Gastrocnemius medialis (tissue), 4 donors: ENCODE data around the gene ERC2. TPM values are rescaled to one million over a fixed set of nuclear protein-coding genes. Genes with fewer than 3 reads are reported as not detected.

Source experiments
- ATAC-seq, 2 donors: fragments of 150-250 bp; one replicate each; pipeline ENCODE4 v1.9.1; 2016
- DNase-seq, 2 donors: peaks; one replicate each; pipeline ENCODE4 v3.0.0-alpha.2; 2019
- H3K27ac ChIP-seq, 4 donors: fragments of 200-600 bp; sonication (generic); 1 replicate in 1 of 4; 2 replicates in 3 of 4; pipeline ENCODE4 v1.5.1; 2016 to 2018; ENCODE audit warnings: mild to moderate bottlenecking in 2 of 4, moderate library complexity in 1 of 4
- H3K27me3 ChIP-seq, 3 donors: fragments of 200-600 bp; sonication (generic) in 2 of 3; 1 replicate in 1 of 3; 2 replicates in 2 of 3; pipeline versions ENCODE4 v1.5.1 to v1.6.0; 2016 to 2019; ENCODE audit warnings: mild to moderate bottlenecking in 1 of 3, moderate library complexity in 1 of 3
- H3K36me3 ChIP-seq, 2 donors: fragments of 200-600 bp; sonication (generic) in 1 of 2; one replicate each; pipeline ENCODE4 v1.5.1; 2017 to 2018
- H3K4me1 ChIP-seq, 2 donors: fragments of 200-600 bp; sonication (generic) in 1 of 2; one replicate each; pipeline ENCODE4 v1.5.1; 2016 to 2017; ENCODE audit warnings: mild to moderate bottlenecking in 2 of 2
- H3K4me3 ChIP-seq, 4 donors: fragments of 200-600 bp; sonication (generic) in 3 of 4; 1 replicate in 1 of 4; 2 replicates in 3 of 4; pipeline ENCODE4 v1.5.1; 2016 to 2019; ENCODE audit warnings: mild to moderate bottlenecking in 2 of 4
- H3K9me3 ChIP-seq, 3 donors: fragments of 200-600 bp; sonication (generic) in 2 of 3; 1 replicate in 1 of 3; 2 replicates in 2 of 3; pipeline ENCODE4 v1.5.1; 2016 to 2019
- POLR2A ChIP-seq, 2 donors: fragments of 450-650 bp; IDR thresholded peaks; one replicate each; pipeline ENCODE4 v1.6.1; 2017; ENCODE audit warnings: antibody characterized with exemption in 2 of 2, mild to moderate bottlenecking in 2 of 2, moderate library complexity in 2 of 2
- in situ Hi-C, 4 donors: fragments of 200-750 bp; cut with MboI; loops; one replicate each; pipeline versions ENCODE4 v1.15.0 to v1.8.0; 2017; ENCODE audit warnings: low sequenced_read_pairs in 4 of 4
- intact Hi-C: fragments of 100-400 bp; cut with DNase I; formaldehyde crosslinking; loops from one replicate; pipeline ENCODE4 v1.15.1; 2023; ENCODE audit warnings: low total_unique reads
- total RNA-seq, 4 donors: library from RNA; depleted of rRNA; stranded (reverse); fragments of >200 nt; gene quantifications; one replicate each; pipeline versions ENCODE4 v1.1.0 to v1.2.3, GENCODE V29; 2016
- TF ChIP-seq, protein P1 (sequence below), 5 experiments: fragments of 450-650 bp in 3 of 5; fragments of 200-600 bp in 2 of 5; sonication (generic) in 2 of 5; IDR thresholded peaks in 4 of 5; conservative IDR thresholded peaks in 1 of 5; 1 replicate in 4 of 5; 2 replicates in 1 of 5; pipeline ENCODE4 v1.5.1; 2016 to 2019; ENCODE audit warnings: antibody characterized with exemption in 5 of 5, mild to moderate bottlenecking in 3 of 5, moderate library complexity in 3 of 5

The ERC2 gene
- total RNA-seq, 4 donors from 2014 or later: not detected

GRCh38 chr3:56410576-56410975 lies 57.7 kb downstream of the ERC2 start:
- no peak for DNase-seq

GRCh38 chr3:56409790-56410189 lies 58.5 kb downstream of the ERC2 start:
- no peaks in the 10 kb centered on the region for H3K9me3 ChIP-seq
- no peaks in the 10 kb centered on the region for H3K36me3 ChIP-seq
- TF ChIP-seq, protein P1, sequence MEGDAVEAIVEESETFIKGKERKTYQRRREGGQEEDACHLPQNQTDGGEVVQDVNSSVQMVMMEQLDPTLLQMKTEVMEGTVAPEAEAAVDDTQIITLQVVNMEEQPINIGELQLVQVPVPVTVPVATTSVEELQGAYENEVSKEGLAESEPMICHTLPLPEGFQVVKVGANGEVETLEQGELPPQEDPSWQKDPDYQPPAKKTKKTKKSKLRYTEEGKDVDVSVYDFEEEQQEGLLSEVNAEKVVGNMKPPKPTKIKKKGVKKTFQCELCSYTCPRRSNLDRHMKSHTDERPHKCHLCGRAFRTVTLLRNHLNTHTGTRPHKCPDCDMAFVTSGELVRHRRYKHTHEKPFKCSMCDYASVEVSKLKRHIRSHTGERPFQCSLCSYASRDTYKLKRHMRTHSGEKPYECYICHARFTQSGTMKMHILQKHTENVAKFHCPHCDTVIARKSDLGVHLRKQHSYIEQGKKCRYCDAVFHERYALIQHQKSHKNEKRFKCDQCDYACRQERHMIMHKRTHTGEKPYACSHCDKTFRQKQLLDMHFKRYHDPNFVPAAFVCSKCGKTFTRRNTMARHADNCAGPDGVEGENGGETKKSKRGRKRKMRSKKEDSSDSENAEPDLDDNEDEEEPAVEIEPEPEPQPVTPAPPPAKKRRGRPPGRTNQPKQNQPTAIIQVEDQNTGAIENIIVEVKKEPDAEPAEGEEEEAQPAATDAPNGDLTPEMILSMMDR (IDR thresholded peaks at IDR 0.05 in 4 of 5, conservative IDR thresholded peaks at IDR 0.05 in 1 of 5): no peak
- no peak for TF ChIP-seq POLR2A (IDR thresholded peaks at IDR 0.05)
- no peaks in the 10 kb centered on the region for H3K27me3 ChIP-seq
- no peak overlapping the region for H3K27ac ChIP-seq
- DNase-seq (no peak), ATAC-seq (no peak)
- H3K4me1 ChIP-seq: no peaks in the 10 kb centered on the region
- H3K4me3 ChIP-seq: no peak overlapping the region
- in situ Hi-C loops (no loop called here), intact Hi-C loops (no loop called here)

More at GRCh38 chr3:56410576-56410975, 57.7 kb downstream of the ERC2 start:
- no peak overlapping the region for H3K27ac ChIP-seq
- H3K4me1 ChIP-seq: no peaks in the 10 kb centered on the region
- H3K27me3 ChIP-seq: no peaks in the 10 kb centered on the region
- H3K4me3 ChIP-seq: no peak overlapping the region
- H3K36me3 ChIP-seq: no peaks in the 10 kb centered on the region
- ATAC-seq: no peak
- in situ Hi-C loops (no loop called here), intact Hi-C loops (no loop called here)
- TF ChIP-seq POLR2A (IDR thresholded peaks at IDR 0.05): no peak
- TF ChIP-seq, protein P1 (IDR thresholded peaks at IDR 0.05 in 4 of 5, conservative IDR thresholded peaks at IDR 0.05 in 1 of 5): no peak
- no peaks in the 10 kb centered on the region for H3K9me3 ChIP-seq

DNA sequence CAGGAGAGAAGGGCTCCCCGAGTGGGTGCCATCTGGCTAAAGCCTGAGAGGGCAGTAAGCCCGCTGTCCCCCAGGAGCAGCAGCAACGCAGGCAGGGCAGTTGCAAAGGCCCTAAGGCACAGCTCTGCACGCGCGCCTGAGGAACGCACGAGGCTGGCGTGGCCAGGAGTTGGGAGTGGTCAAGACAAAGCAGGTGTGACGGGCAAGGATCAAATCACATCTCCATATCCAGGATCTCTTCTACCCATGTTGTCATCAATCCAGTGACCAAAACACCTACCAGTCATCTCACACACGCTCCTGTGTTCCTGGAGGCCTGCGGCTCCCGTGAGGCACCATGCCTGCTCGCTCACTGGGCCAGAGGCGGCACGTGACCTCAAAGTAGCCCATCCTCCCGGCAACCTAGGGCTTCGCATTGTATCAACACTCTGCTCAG lies 59.5 kb downstream of the ERC2 start:
- ATAC-seq (no peak), DNase-seq (no peak)
- H3K9me3 ChIP-seq: no peaks in the 10 kb centered on the region
- H3K27ac ChIP-seq: no peak overlapping the region
- H3K4me1 ChIP-seq: no peaks in the 10 kb centered on the region
- intact Hi-C loops: no loop called here
- no peak overlapping the region for H3K4me3 ChIP-seq
- H3K36me3 ChIP-seq: no peaks in the 10 kb centered on the region
- in situ Hi-C loops: no loop called here
- no peak for TF ChIP-seq POLR2A (IDR thresholded peaks at IDR 0.05)
- TF ChIP-seq, protein P1 (IDR thresholded peaks at IDR 0.05 in 4 of 5, conservative IDR thresholded peaks at IDR 0.05 in 1 of 5): no peak
- no peaks in the 10 kb centered on the region for H3K27me3 ChIP-seq

DNA sequence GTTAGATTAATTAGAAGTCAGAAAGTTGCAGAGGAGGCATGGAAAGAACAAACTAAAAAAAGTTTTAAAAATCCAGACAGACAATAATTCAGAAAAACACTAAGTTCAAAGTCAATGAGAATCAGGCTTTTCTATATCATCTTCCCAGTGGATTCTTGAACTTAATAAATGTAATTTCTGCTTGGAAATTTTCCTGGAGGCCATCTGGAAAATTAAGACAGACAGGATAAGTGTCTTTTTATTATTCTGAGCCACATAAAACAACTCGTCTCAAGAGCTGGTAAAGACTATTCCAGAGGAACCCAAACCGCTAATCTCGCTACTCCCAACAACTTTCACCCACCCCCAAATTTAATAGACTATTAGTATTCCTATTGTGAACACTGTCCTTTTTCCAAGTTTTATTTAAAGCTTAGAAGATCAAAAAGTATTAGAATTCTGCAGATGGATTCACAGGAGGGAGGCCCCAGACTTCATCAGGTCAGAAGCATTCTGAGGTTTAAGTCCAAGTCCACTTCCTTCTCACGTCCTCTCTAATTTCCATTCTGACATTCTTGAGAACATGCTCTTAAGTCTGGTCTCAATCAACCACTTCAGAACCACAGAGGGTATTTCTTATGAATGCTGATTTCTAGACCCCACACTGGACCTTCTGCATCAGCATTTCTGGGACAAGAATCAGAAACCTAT lies 61.3 kb downstream of the ERC2 start:
- Histone ChIP-seq H3K27me3 (no peaks in the 10 kb centered on the region), H3K9me3 (no peaks in the 10 kb centered on the region), H3K4me3 (no peak overlapping the region), H3K27ac (no peak overlapping the region), H3K4me1 (no peaks in the 10 kb centered on the region), H3K36me3 (no peaks in the 10 kb centered on the region)
- DNase-seq: no peak
- intact Hi-C loops (no loop called here), in situ Hi-C loops (no loop called here)
- TF ChIP-seq, protein P1 (IDR thresholded peaks at IDR 0.05 in 4 of 5, conservative IDR thresholded peaks at IDR 0.05 in 1 of 5): no peak
- TF ChIP-seq POLR2A (IDR thresholded peaks at IDR 0.05): no peak
- no peak for ATAC-seq

DNA sequence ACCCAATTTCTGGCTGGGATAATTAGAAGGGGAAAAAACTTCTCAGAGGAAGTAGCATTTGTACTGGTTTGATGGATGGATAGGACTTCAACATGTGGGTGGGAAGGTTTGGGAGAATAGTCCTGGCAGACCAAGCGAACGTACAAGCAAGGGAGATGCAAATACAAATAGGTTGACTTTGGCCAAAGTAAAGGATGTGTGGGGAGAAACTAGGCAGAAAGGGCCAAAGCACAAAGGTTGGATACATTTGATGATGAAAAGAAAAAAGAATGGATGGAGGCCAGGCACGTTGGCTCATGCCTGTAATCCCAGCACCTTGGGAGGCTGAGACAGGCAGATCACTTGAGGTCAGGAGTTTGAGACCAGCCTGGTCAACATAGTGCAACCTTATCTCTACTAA lies 63.4 kb downstream of the ERC2 start:
- intact Hi-C loops: no loop called here
- H3K27ac ChIP-seq: no peak overlapping the region
- H3K9me3 ChIP-seq: no peaks in the 10 kb centered on the region
- H3K4me3 ChIP-seq: no peak overlapping the region
- H3K4me1 ChIP-seq: no peaks in the 10 kb centered on the region
- no peak for DNase-seq
- TF ChIP-seq, protein P1 (IDR thresholded peaks at IDR 0.05 in 4 of 5, conservative IDR thresholded peaks at IDR 0.05 in 1 of 5): no peak
- TF ChIP-seq POLR2A (IDR thresholded peaks at IDR 0.05): no peak
- H3K36me3 ChIP-seq: no peaks in the 10 kb centered on the region
- in situ Hi-C loops: no loop called here
- H3K27me3 ChIP-seq: no peaks in the 10 kb centered on the region
- no peak for ATAC-seq
